Measurements from ENCODE around the gene SCFD2. TPM values are rescaled to one million over a fixed set of nuclear protein-coding genes. Genes with fewer than 3 reads are reported as not detected.
A peak's percentile ranks its signal among the peaks of the same experiment; 100 is the strongest.

SCFD2 gene
- total and polyA plus RNA-seq, 8 donors = 4.0 to 13.5 (median 8.9) TPM

DNA sequence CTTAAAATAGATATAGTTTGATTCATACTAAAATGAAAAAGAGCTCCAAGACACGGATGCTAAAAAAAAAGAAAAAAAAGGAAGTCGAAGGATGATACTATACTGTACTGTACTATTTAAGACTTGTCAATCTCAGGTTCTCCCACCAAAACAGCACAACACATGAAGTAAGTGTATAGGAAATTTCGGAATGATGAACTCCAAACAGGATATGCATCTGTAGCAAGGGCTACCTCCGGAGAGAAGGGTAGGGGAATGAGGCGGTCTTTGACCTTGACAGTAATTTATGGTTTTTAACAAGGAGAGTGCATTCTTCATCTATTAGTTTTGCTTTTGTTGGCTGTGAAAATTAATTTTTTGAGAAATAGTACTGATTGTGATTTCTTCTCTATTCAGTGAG is 11.0 kb upstream of the SCFD2 start:
- peaks cover 8 to 15% (median 15%) of the 10 kb centered on the region in 3 donors for H3K4me1 ChIP-seq
- TF ChIP-seq CTCF (IDR thresholded peaks at IDR 0.05) = no peak
- no peak for FAIRE-seq
- no peak for DNase-seq
- peak in 2 of 4 donors; percentile 2 for ATAC-seq
- peak overlapping the region in 3 of 4 donors; percentile 19 to 85 (median 71) for H3K27ac ChIP-seq
- WGBS, 2 donors = 50 to 53% methylated on average over 5 of the region's 5 CpGs
- H3K4me3 ChIP-seq = peak overlapping the region; percentile 63 to 96 (median 90)
- H3K9me3 ChIP-seq = no peaks in the 10 kb centered on the region
- no peaks in the 10 kb centered on the region for H3K36me3 ChIP-seq
- no peaks in the 10 kb centered on the region for H3K27me3 ChIP-seq
- intact Hi-C loops (cut with DNase I) = no loop called here

GRCh38 chr4:53374777-53375258 is 9.0 kb upstream of the SCFD2 start:
- WGBS, 2 donors = 62 to 75% methylated on average over 4 of the region's 4 CpGs
- no peak for ATAC-seq
- H3K9me3 ChIP-seq = no peaks in the 10 kb centered on the region

GRCh38 chr4:53371843-53372521 is 6.1 kb upstream of the SCFD2 start:
- no peak overlapping the region for H3K27ac ChIP-seq
- peaks cover 0 to 7% (median 0%) of the 10 kb centered on the region in 4 donors for H3K27me3 ChIP-seq
- no peak overlapping the region for H3K4me3 ChIP-seq
- WGBS, 2 donors = 68 to 72% methylated on average over 4 of the region's 4 CpGs
- ATAC-seq (no peak), DNase-seq (no peak), FAIRE-seq (no peak)
- H3K36me3 ChIP-seq = no peaks in the 10 kb centered on the region
- no peak for TF ChIP-seq CTCF (IDR thresholded peaks at IDR 0.05)
- H3K4me1 ChIP-seq = no peaks in the 10 kb centered on the region
- H3K9me3 ChIP-seq = no peaks in the 10 kb centered on the region
- intact Hi-C loops (cut with DNase I) = no loop called here

More at GRCh38 chr4:53374777-53375258, 9.0 kb upstream of the SCFD2 start:
- DNase-seq = no peak
- Histone ChIP-seq H3K27me3 (no peaks in the 10 kb centered on the region), H3K4me3 (no peak overlapping the region), H3K36me3 (no peaks in the 10 kb centered on the region), H3K4me1 (peaks cover 8 to 9% (median 8%) of the 10 kb centered on the region in 3 donors), H3K27ac (no peak overlapping the region)
- no peak for FAIRE-seq
- intact Hi-C loops (cut with DNase I) = no loop called here
- TF ChIP-seq CTCF (IDR thresholded peaks at IDR 0.05) = no peak

GRCh38 chr4:53371049-53371448 is 5.2 kb upstream of the SCFD2 start:
- Histone ChIP-seq H3K27me3 (peaks cover 0 to 7% (median 0%) of the 10 kb centered on the region in 4 donors), H3K4me3 (no peak overlapping the region), H3K36me3 (no peaks in the 10 kb centered on the region), H3K4me1 (peaks cover 0 to 6% (median 0%) of the 10 kb centered on the region in 3 donors), H3K27ac (no peak overlapping the region), H3K9me3 (no peaks in the 10 kb centered on the region)
- 80 to 91% methylated on average over 3 of the region's 3 CpGs for WGBS, 2 donors
- intact Hi-C loops (cut with DNase I) = no loop called here
- no peak for ATAC-seq
- no peak for FAIRE-seq
- DNase-seq = no peak
- no peak for TF ChIP-seq CTCF (IDR thresholded peaks at IDR 0.05)

GRCh38 chr4:53367721-53368120 is 1.9 kb upstream of the SCFD2 start:
- ATAC-seq = no peak
- Histone ChIP-seq H3K36me3 (no peaks in the 10 kb centered on the region), H3K27ac (no peak overlapping the region), H3K4me3 (no peak overlapping the region), H3K9me3 (no peaks in the 10 kb centered on the region), H3K27me3 (peaks cover 0 to 7% (median 0%) of the 10 kb centered on the region in 4 donors), H3K4me1 (peaks cover 2 to 25% (median 6%) of the 10 kb centered on the region in 3 donors)
- intact Hi-C loops (cut with DNase I) = no loop called here
- FAIRE-seq = no peak
- no peak for DNase-seq
- 78 to 83% methylated on average over 2 of the region's 2 CpGs for WGBS, 2 donors
- TF ChIP-seq CTCF (IDR thresholded peaks at IDR 0.05) = no peak
